NB4 (cell line): ENCODE measurements around the gene TM4SF20.
"Not testable (repeated sequence)": the region's sequence is repeated elsewhere in the genome, so short reads cannot be mapped to it uniquely, and the experiment has no call there.

ENCODE experiments used
- DNase-seq: peaks from one replicate; pipeline ENCODE4 v3.0.0; 2010; ENCODE audit warnings: low read depth
- H3K4me3 ChIP-seq: one replicate; pipeline ENCODE4 v1.5.1; 2011; ENCODE audit warnings: mild to moderate bottlenecking, low read depth, low read length, moderate library complexity
- MAX ChIP-seq: IDR thresholded peaks from 2 replicates; pipeline ENCODE4 v1.6.1; 2011; ENCODE audit warnings: low read depth, low read length
- MYC ChIP-seq: IDR thresholded peaks from 2 replicates; pipeline ENCODE4 v1.6.1; 2011; ENCODE audit warnings: low read depth, low read length
- POLR2A ChIP-seq: IDR thresholded peaks from 2 replicates; pipeline ENCODE4 v1.6.1; 2011; ENCODE audit warnings: mild to moderate bottlenecking; ENCODE audit not compliant: insufficient read length; ENCODE audit errors: extremely low read depth
- TF ChIP-seq, protein P1 (sequence below): IDR thresholded peaks from one replicate; pipeline ENCODE4 v1.5.1; 2012; ENCODE audit warnings: low read depth, low read length

Gene TM4SF20

GRCh38 chr2:227365833-227366232 lies 13.3 kb downstream of the TM4SF20 start:
- no peak for DNase-seq
- no peak overlapping the region for H3K4me3 ChIP-seq
- no peak for TF ChIP-seq MYC
- TF ChIP-seq, protein P1, sequence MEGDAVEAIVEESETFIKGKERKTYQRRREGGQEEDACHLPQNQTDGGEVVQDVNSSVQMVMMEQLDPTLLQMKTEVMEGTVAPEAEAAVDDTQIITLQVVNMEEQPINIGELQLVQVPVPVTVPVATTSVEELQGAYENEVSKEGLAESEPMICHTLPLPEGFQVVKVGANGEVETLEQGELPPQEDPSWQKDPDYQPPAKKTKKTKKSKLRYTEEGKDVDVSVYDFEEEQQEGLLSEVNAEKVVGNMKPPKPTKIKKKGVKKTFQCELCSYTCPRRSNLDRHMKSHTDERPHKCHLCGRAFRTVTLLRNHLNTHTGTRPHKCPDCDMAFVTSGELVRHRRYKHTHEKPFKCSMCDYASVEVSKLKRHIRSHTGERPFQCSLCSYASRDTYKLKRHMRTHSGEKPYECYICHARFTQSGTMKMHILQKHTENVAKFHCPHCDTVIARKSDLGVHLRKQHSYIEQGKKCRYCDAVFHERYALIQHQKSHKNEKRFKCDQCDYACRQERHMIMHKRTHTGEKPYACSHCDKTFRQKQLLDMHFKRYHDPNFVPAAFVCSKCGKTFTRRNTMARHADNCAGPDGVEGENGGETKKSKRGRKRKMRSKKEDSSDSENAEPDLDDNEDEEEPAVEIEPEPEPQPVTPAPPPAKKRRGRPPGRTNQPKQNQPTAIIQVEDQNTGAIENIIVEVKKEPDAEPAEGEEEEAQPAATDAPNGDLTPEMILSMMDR, result no peak
- no peak for TF ChIP-seq MAX
- TF ChIP-seq POLR2A, result no peak

DNA sequence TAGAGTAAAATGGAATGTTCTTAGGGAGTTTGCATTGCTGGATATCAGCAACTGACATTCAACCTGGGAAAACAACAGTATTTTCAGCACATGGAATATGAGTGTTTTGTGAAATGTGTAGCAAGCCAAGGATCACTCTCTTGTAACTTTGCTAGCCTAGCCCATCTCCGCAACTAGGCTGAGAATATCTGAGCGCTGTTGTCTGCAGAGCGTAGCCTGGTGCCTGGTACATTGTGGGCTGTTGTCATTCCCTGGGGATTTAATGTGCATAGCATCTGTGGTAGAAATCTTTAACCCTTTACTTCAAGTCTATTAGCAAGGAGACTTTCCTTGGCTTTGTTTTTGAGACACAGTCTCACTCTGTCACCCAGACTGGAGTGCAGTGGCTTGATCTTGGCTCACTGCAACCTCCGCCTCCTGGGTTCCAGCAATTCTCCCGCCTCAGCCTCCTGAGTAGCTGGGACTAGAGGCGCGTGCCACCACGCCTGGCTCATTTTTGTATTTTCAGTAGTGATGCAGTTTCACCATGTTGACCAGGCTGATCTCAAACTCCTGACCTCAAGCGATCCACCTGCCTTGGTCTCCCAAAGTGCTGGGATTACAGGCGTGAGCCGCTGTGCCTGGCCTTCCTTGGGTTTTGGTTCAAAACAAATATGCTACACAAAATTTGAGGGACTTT lies 14.4 kb downstream of the TM4SF20 start:
- not testable (repeated sequence) for DNase-seq, H3K4me3 ChIP-seq

DNA sequence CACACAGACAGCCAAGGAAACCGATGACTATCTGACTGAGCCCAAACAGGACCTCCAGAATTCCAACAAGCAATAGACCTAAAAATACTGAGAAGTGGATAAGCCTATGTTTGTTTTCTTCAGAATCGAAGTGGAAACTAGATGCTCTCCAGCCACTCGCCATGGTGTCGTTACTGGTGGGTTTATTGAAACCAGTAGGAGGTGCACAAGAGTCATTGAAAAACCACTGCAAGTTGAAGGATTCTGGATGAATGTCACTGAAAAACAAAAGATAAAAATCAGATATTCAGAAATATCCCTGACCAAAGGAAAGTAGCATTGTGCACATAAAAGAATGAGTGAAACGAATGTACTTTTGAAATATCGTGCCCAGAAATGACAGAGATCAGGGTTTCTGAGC lies 15.3 kb downstream of the TM4SF20 start:
- peak; percentile 58 for DNase-seq
- no peak overlapping the region for H3K4me3 ChIP-seq
- TF ChIP-seq, protein P1, result peak; percentile 49
- no peak for TF ChIP-seq POLR2A
- no peak for TF ChIP-seq MYC

DNA sequence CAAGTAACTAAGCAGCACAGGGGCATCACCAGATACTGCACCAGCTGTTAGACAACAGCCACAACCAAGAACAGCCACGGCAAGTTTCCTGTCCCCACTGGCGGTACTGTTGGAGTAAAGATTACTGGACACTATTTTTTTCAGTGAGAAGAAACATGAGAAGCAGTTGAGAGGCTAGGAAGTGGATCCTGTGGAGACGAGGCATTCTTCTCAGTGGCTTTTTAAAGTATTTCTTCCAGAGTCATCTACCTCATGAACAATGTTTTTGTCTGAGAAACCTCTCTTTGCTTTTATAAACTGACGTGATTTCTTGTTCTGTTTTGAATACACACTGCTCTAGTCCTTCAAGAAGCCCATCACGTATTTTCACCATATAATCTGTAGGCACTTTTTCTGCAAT lies 18.8 kb downstream of the TM4SF20 start:
- H3K4me3 ChIP-seq, result no peak overlapping the region
- DNase-seq, result no peak
- TF ChIP-seq POLR2A, result no peak
- TF ChIP-seq MYC, result no peak
- TF ChIP-seq, protein P1, result no peak
- no peak for TF ChIP-seq MAX

DNA sequence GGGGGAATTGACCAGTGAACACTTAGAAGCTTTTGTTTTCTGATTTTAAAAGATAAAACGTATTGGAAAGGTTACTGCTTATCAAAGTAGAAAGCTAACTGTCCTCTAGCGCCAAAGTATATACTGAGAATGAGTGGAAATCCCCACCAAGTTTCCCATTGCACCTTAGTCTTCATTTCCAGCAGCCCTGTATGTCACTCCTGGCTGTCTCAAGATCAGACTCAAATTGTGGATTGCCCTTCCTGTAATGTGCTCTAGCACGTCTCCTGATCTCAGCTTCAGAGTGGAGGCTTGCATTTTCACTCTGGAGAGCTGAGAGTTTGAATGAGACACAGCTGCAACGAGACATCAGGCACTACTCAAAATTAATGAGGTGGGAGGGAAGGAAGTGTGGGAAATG lies 27.5 kb downstream of the TM4SF20 start:
- no peak for DNase-seq
- H3K4me3 ChIP-seq, result no peak overlapping the region
- TF ChIP-seq MAX (no peak), POLR2A (no peak), MYC (no peak)
- TF ChIP-seq, protein P1, result no peak

DNA sequence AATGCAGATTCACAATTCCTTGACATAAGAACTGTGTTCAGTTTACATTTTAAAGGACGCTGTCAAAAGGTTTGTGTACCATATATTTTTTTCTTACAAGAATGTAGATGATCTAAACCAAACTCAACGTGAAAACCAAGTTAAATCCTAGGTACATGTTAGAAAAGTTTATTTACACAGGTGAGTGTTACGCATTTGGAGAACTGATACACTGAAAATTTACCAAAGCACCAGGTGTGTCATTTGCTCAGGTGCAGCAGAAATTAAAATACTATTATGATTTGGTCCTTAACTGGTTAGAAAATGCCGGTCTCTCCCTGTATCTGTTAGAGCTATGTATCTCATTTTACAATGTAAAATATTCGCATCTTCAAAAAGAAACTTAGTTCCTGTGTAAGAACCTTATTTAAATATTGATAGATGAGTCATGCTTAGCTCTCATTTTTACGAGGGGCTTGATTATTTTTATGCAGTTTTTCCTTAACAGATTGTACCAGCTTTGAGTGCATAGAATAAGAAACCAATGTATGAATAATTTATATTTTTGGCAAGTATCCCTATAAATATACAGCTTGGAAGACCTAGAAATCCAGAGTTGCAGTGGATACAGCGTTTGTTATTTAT lies 29.0 kb downstream of the TM4SF20 start:
- TF ChIP-seq MAX (no peak), MYC (no peak), POLR2A (no peak)
- TF ChIP-seq, protein P1, result no peak
- H3K4me3 ChIP-seq, result no peak overlapping the region
- DNase-seq, result no peak
